Frontal cortex (tissue), 4 donors: ENCODE results near the gene NDUFB5. TPM values are rescaled to one million over a fixed set of nuclear protein-coding genes. Genes with fewer than 3 reads are reported as not detected.
A peak's percentile ranks its signal among the peaks of the same experiment; 100 is the strongest.
"Not testable (repeated sequence)": the region's sequence is repeated elsewhere in the genome, so short reads cannot be mapped to it uniquely, and the experiment has no call there.

Experiments
- DNase-seq, 2 donors: peaks; one replicate each; pipeline ENCODE4 v3.0.0; 2012; ENCODE audit warnings: low spot score in 2 of 2
- FAIRE-seq: peaks from 2 replicates; lab custom pipeline; 2012; peaks lifted over from hg19 to GRCh38; lab: Jason Lieb, UNC
- total RNA-seq: library from RNA; depleted of rRNA; stranded (reverse); fragments of >200 nt; gene quantifications from one replicate; pipeline ENCODE4 v1.2.3, GENCODE V29; 2014
- donor health status: control.
- donor health status: control.
- donor health status: control.

Gene NDUFB5
- total RNA-seq, 1 donor from 2014 or later: 172 TPM

- no peak for FAIRE-seq
- no peak for DNase-seq
Measured at GRCh38 chr3:179624451-179624850, 19.9 kb downstream of the NDUFB5 start.

DNA sequence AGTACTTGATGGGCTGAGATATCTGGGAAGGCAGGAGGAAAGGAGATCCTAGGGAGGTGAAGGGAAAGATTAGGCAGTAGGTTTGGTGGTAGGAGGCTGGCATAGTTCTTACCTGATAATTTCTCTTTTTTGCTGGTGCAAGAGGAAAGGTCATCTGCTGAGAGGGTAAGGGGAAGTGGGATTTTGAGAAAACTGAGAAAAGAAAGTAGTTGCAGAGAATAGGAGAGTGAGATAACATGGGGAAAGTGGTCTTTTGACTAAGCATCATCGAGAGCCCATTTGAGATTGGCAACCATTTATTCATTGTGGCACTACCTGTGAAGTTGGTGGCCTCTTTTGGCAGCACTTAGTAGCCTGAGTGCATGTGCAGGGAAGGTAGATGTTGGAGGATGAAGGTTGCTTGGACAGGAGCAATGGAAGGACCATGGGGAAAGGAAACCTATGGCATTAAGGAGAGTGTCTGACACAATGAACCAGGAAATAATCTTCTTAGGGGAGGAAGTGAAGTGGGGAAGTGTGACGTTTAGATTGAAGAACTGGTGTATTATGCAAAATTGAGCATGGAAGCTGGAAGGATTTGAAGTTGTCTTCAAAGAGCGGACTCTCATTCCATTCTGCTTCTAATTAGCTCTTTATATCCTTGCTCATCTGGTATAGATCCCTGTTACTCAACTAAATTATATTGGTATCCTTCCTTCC, 26.3 kb downstream of the NDUFB5 start:
- DNase-seq (no peak), FAIRE-seq (no peak)

- no peak for DNase-seq
- FAIRE-seq: no peak
Measured at GRCh38 chr3:179640469-179640868, 35.9 kb downstream of the NDUFB5 start.

- DNase-seq: no peak
- FAIRE-seq: no peak
Measured at GRCh38 chr3:179642871-179643270, 38.3 kb downstream of the NDUFB5 start.

- not testable (repeated sequence) for FAIRE-seq, DNase-seq
Measured at GRCh38 chr3:179643837-179644236, 39.2 kb downstream of the NDUFB5 start.

DNA sequence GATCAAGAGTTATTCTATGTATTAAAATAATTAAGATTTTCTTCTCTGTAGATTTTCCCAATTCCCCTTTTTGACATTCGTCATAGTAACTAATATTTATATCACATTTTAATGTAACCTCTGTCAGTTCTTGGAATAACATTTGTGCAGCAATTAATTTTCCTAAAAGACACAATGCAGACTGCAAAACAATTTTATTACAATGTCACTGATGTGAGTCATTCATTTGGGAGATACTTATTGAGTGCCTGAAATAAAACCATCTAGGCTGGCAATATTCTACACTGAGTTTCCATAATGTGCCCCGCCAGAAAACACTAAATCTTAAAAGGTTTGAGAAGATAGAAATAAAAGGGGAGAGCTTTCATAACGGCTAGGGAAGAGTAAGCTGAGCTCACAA, 41.6 kb downstream of the NDUFB5 start:
- FAIRE-seq: no peak
- DNase-seq: no peak

- FAIRE-seq: no peak
- DNase-seq: peak in 1 of 2 donors; percentile 21
Measured at GRCh38 chr3:179651687-179652446, 47.3 kb downstream of the NDUFB5 start.

GRCh38 chr3:179652447-179653095, 48.0 kb downstream of the NDUFB5 start, which contains the start of gene USP13:
TSS of gene USP13 (plus strand) at chr3:179653040. CDS start at chr3:179653226, 186 bp downstream.
- DNase-seq (peak; percentile 79 to 90), FAIRE-seq (no peak)

DNA sequence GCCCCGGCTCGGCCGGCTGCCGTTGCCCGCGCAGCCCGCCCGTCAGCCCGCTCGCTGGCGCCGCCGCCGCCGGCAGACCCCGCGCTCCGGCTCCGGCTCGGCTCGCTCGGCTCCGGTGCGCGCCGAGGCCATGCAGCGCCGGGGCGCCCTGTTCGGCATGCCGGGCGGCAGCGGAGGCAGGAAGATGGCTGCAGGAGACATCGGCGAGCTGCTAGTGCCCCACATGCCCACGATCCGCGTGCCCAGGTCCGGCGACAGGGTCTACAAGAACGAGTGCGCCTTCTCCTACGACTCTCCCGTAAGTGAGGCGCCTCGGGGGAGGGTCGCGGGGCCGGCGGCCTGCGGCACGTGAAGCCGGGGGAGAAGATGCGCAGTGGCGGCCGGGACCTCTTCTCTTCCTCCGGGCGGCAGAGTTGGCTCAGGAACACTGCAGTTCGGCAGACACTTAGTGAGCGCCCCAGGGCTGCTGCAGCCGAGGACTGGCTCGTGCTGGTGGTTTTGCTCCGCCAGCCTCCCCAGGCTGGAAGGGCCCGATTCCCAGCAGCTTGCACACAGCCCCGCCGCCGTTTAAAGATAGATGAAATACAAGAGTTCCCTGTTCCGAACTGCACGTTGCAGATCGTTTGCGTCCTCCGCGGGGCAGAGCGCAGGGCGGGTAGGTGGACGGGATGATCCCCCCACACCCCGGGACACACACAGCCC, 48.7 kb downstream of the NDUFB5 start:
- DNase-seq (peak; percentile 50 to 62), FAIRE-seq (no peak)

GRCh38 chr3:179655236-179655635, 50.6 kb downstream of the NDUFB5 start:
- DNase-seq: no peak
- no peak for FAIRE-seq

DNA sequence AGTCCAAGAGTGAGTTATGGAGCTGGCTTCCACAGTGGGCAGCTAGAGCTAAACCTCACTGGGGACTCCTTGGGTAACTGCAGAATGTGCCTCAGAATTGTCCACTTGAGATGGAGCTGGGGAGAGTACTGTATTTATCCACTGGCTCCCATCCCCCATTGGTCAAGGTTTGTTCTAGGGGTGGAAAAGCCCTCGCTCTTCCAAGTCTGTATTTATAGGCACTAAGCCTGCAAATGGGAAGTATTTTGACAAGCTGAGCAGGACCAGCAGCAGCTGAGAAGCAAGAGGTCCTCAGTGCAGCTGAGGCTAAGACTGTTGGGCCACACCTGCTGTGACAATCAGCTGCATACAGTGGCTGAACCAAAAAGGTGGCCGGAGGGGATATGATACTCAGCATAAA, 54.0 kb downstream of the NDUFB5 start:
- no peak for FAIRE-seq
- no peak for DNase-seq

DNA sequence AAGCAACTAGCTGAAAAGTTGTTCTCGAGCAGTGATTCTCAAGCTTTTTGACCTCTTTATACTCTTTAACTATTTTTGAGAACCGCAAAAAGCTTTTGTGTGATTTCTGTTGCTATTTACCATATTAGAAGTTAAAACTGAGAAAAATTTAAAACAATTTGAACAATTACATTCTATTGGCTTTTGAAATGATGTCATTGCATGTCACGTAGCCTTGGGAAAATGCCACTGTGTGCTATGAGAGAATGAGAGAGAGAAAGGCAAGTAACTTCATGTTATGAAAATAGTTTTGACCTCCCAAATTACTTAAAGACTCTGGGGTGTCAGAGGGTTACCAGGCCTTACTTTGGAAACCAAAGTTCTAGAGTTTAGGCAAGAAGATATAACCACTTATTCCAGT, 56.3 kb downstream of the NDUFB5 start:
- FAIRE-seq: no peak
- DNase-seq: no peak

- no peak for DNase-seq
- FAIRE-seq: no peak
Measured at GRCh38 chr3:179661777-179662176, 57.2 kb downstream of the NDUFB5 start.

DNA sequence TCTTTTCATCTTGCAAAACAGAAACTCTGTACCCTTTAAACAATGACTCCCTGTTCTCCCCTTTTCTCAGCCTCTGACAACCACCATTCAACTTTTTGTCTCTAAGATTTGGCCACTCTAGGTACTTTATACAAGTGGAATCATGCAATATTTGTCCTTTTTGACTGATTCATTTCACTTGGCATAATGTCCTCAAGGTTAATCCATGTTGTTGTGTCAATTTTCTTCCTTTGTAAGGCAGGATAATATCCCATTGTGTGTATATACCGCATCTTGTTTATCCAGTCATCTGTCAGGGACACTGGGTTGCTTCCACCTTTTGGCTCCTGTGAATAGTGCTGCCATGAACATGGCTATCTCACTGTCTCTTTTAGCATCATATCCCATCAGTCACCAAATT, 58.5 kb downstream of the NDUFB5 start:
- DNase-seq: no peak
- FAIRE-seq: no peak

- FAIRE-seq (no peak), DNase-seq (no peak)
Measured at GRCh38 chr3:179666030-179666429, 61.4 kb downstream of the NDUFB5 start.

DNA sequence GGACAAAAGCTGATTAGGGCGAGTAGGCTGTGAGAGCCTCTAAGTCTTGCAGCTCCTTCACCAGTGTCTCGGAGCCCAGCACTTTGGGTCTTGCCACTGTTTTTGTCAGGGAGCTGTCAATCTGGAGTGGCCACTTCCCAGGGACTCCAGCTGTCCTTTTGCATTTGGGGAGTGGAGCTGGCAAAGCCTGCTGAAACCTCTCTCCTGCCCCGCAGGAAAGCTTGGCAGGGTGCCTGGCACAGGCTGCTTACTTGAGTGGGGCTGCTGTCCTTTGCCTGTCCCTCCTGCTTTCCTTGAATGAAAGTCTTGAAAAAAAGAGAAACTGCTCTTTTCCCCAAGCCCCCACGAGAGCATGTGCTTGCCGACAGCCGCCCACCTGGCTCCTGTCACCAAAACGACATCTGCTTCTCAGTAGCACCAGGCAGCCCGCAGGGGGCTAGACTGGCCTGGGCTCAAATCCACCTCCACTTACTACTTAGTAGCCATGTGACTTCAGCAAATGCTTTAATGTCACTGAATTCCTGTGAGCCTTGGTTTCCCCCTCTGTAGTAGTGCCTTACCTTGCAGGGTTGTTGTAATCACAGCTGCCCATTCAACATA, 61.9 kb downstream of the NDUFB5 start:
- DNase-seq: peak in 1 of 2 donors; percentile 26
- FAIRE-seq: no peak

GRCh38 chr3:179668429-179668828, 63.8 kb downstream of the NDUFB5 start:
- FAIRE-seq (no peak), DNase-seq (no peak)

GRCh38 chr3:179670311-179670710, 65.7 kb downstream of the NDUFB5 start:
- no peak for FAIRE-seq
- DNase-seq: no peak

DNA sequence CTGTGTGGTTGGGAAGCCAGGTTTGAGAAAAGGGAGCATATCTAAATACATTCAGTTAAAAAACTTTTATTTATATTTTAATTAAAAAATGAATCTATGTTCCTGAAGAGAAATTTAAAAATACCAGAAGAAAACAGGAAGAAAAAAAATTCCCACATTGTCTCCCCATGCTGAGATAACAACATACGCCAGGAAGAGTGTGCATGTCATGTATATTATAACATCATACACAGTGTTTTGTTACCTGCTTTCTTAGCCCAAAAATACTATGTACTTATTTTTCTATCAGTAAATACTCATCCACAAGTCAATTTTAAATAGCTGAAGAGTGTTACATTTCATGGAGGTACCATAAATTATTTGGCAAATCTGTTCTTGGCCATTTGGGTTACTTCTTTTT, 66.7 kb downstream of the NDUFB5 start:
- DNase-seq (no peak), FAIRE-seq (no peak)

- no peak for FAIRE-seq
Measured at GRCh38 chr3:179671747-179672242, 67.2 kb downstream of the NDUFB5 start.

More at GRCh38 chr3:179671747-179672242, 67.2 kb downstream of the NDUFB5 start:
- no peak for DNase-seq
